GM12878 (cell line): ENCODE measurements around the gene KDM5B. TPM values are rescaled to one million over a fixed set of nuclear protein-coding genes. Genes with fewer than 3 reads are reported as not detected.

Experiments
- BCL11A ChIP-seq: IDR thresholded peaks from 2 replicates; pipeline ENCODE4 v1.6.1; 2011; ENCODE audit warnings: low read depth, low read length
- BCL3 ChIP-seq: IDR thresholded peaks from 2 replicates; pipeline ENCODE4 v1.6.1; 2011; ENCODE audit warnings: borderline replicate concordance, low read depth, mild to moderate bottlenecking, moderate library complexity, low read length; ENCODE audit not compliant: insufficient read depth, poor library complexity, severe bottlenecking
- BRCA1 ChIP-seq: IDR thresholded peaks from 2 replicates; pipeline ENCODE4 v1.6.1; 2011; ENCODE audit warnings: low read depth, low read length, improper control_type of control experiment
- CBFB ChIP-seq: IDR thresholded peaks from 2 replicates; pipeline ENCODE4 v1.6.1; 2016; ENCODE audit warnings: antibody characterized with exemption, low read depth
- FOXM1 ChIP-seq: IDR thresholded peaks from 2 replicates; pipeline ENCODE4 v1.6.1; 2012; ENCODE audit warnings: low read depth, mild to moderate bottlenecking, inconsistent platforms, low read length, moderate library complexity
- GABPA ChIP-seq: IDR thresholded peaks from 2 replicates; pipeline ENCODE4 v1.6.1; 2014; ENCODE audit warnings: antibody characterized with exemption, low read depth, mild to moderate bottlenecking, inconsistent platforms
- HCFC1 ChIP-seq: fragments of 150-350 bp; IDR thresholded peaks from 2 replicates; pipeline ENCODE4 v1.6.1; 2014; ENCODE audit warnings: low read length
- IRF5 ChIP-seq: fragments of 450-650 bp; IDR thresholded peaks from 2 replicates; pipeline ENCODE4 v1.6.1; 2017; ENCODE audit warnings: borderline replicate concordance
- MEF2B ChIP-seq: fragments of 450-650 bp; IDR thresholded peaks from 2 replicates; pipeline ENCODE4 v1.6.1; 2018; ENCODE audit warnings: mild to moderate bottlenecking, moderate library complexity; ENCODE audit not compliant: partially characterized antibody, poor library complexity, severe bottlenecking
- MTA2 ChIP-seq: fragments of 450-650 bp; IDR thresholded peaks from 2 replicates; pipeline ENCODE4 v1.6.1; 2016; ENCODE audit warnings: low read depth, mild to moderate bottlenecking, moderate library complexity
- MXI1 ChIP-seq: fragments of 150-350 bp; IDR thresholded peaks from 2 replicates; pipeline ENCODE4 v1.6.1; 2011; ENCODE audit warnings: low read depth, mild to moderate bottlenecking, inconsistent platforms, low read length, improper control_type of control experiment
- NBN ChIP-seq: fragments of 450-650 bp; IDR thresholded peaks from 2 replicates; pipeline ENCODE4 v1.6.1; 2016
- PBX3 ChIP-seq: IDR thresholded peaks from 2 replicates; pipeline ENCODE4 v1.6.1; 2011; ENCODE audit warnings: mild to moderate bottlenecking, low read depth, low read length, moderate library complexity; ENCODE audit not compliant: insufficient replicate concordance
- RB1 ChIP-seq: fragments of 450-650 bp; formaldehyde crosslinking; IDR thresholded peaks from 2 replicates; pipeline ENCODE4 v1.6.1; 2017; ENCODE audit warnings: mild to moderate bottlenecking, borderline replicate concordance
- SIN3A ChIP-seq: IDR thresholded peaks from 2 replicates; pipeline ENCODE4 v1.6.1; 2012; ENCODE audit warnings: low read depth, low read length, improper control_type of control experiment
- SMARCA5 ChIP-seq: fragments of 450-650 bp; IDR thresholded peaks from 2 replicates; pipeline ENCODE4 v1.6.1; 2017; ENCODE audit warnings: mild to moderate bottlenecking
- SPI1 ChIP-seq: IDR thresholded peaks from 2 replicates; pipeline ENCODE4 v1.6.1; 2011; ENCODE audit warnings: low read depth, mild to moderate bottlenecking, low read length, moderate library complexity, borderline replicate concordance; ENCODE audit not compliant: insufficient read depth
- USF2 ChIP-seq: IDR thresholded peaks from 2 replicates; pipeline ENCODE4 v1.6.1; 2011; ENCODE audit warnings: low read depth, low read length, improper control_type of control experiment, borderline replicate concordance
- YY1 ChIP-seq: IDR thresholded peaks from 2 replicates; pipeline ENCODE4 v1.6.1; 2011; ENCODE audit warnings: low read depth, mild to moderate bottlenecking, low read length
- ZNF687 ChIP-seq: fragments of 450-650 bp; IDR thresholded peaks from 2 replicates; pipeline ENCODE4 v1.6.1; 2017; ENCODE audit warnings: mild to moderate bottlenecking, moderate library complexity
- polyA plus RNA-seq, 11 experiments: library from polyadenylated mRNA; depleted of rRNA in 4 of 11; unstranded in 6 of 11; stranded (reverse) in 5 of 11; fragments of >200 nt; fragmentation: Nextera tagmentation in 4 of 11; fragmentation: Illumina TruSeq in 1 of 11; extraction: Ambion mirVana in 4 of 11; extraction: Trizol in 1 of 11; gene quantifications; 1 replicate in 1 of 11; 2 replicates in 10 of 11; pipeline versions ENCODE4 v1.2.1 to v1.2.3, GENCODE V29; 2011 to 2016; ENCODE audit warnings: inconsistent platforms in 2 of 11, missing spikeins in 2 of 11, low read depth in 1 of 11
- total RNA-seq, 4 experiments: library from RNA; depleted of rRNA in 3 of 4; stranded (reverse); fragments of >200 nt in 3 of 4; fragmentation: Illumina TruSeq in 1 of 4; extraction: Trizol in 1 of 4; gene quantifications; 2 replicates each; pipeline versions ENCODE4 v1.2.1 to v1.2.3, GENCODE V29; 2013 to 2021

Gene KDM5B
- total and polyA plus RNA-seq, 10 of the 15 experiments (the other 5 are each of a cell fraction or from before 2014, with no cell fraction given) = 1.7 to 26.6 (median 8.1) TPM

GRCh38 chr1:202810615-202811295 lies 2.5 kb upstream of the KDM5B start, which contains the start of gene PCAT6 (continued):
- no peak; the same call in 1 of the 2 replicates for TF ChIP-seq RB1
- TF ChIP-seq PBX3 = peak; percentile 89
- no peak; the same call in 1 of the 2 replicates for TF ChIP-seq SMARCA5
- TF ChIP-seq ZNF687 = 0 out of 2 replicates have a peak, but pooled peaks have one; percentile 1
- TF ChIP-seq BCL3 = no peak
- TF ChIP-seq MXI1 = peak; percentile 79
- no peak for TF ChIP-seq CBFB
- no peak for TF ChIP-seq BRCA1
- no peak for TF ChIP-seq FOXM1
- no peak for TF ChIP-seq IRF5
- no peak for TF ChIP-seq MEF2B
- TF ChIP-seq USF2 = peak; percentile 17
- no peak for TF ChIP-seq SPI1
- no peak for TF ChIP-seq GABPA
- TF ChIP-seq HCFC1 = no peak; the same call in 1 of the 2 replicates
- TF ChIP-seq YY1 = peak; percentile 64; the same call in 1 of the 2 replicates
- TF ChIP-seq SIN3A = peak; percentile 100
- TF ChIP-seq MTA2 = no peak
- no peak for TF ChIP-seq BCL11A
- no peak for TF ChIP-seq NBN
